Spinal cord (tissue), 10 donors: ENCODE results near the gene TMEM258. TPM values are rescaled to one million over a fixed set of nuclear protein-coding genes. Genes with fewer than 3 reads are reported as not detected.
A peak's percentile ranks its signal among the peaks of the same experiment; 100 is the strongest.

ENCODE experiments used
- DNase-seq, 6 donors: peaks; one replicate each; pipeline versions ENCODE4 v3.0.0 to v3.0.0-alpha.2; 2013 to 2015; ENCODE audit warnings: low spot score in 6 of 6, low read depth in 4 of 6
- H3K27ac ChIP-seq: one replicate; pipeline ENCODE4 v1.5.1; 2013; ENCODE audit warnings: low read depth, low read length, control low read depth
- H3K27me3 ChIP-seq: one replicate; pipeline ENCODE4 v1.6.1; 2013; ENCODE audit warnings: low read length; ENCODE audit not compliant: control insufficient read depth, insufficient read depth
- H3K36me3 ChIP-seq: one replicate; pipeline ENCODE4 v1.6.1; 2013; ENCODE audit warnings: low read length; ENCODE audit not compliant: control insufficient read depth, insufficient read depth
- H3K4me1 ChIP-seq: one replicate; pipeline ENCODE4 v1.6.1; 2013; ENCODE audit warnings: low read length; ENCODE audit not compliant: control insufficient read depth, insufficient read depth
- H3K4me3 ChIP-seq: one replicate; pipeline ENCODE4 v1.5.1; 2013; ENCODE audit warnings: low read depth, low read length, control low read depth
- H3K9me3 ChIP-seq: one replicate; pipeline ENCODE4 v1.6.1; 2013; ENCODE audit warnings: low read length; ENCODE audit not compliant: control insufficient read depth, insufficient read depth
- WGBS: methylation state at CpG from one replicate; pipeline ENCODE4 v1.1.5; 2013; ENCODE audit warnings: missing lambda C conversion rate; ENCODE audit not compliant: insufficient coverage; 5-methylcytosine and 5-hydroxymethylcytosine counted together
- polyA plus RNA-seq, 2 donors: library from polyadenylated mRNA; unstranded; fragments of 120-200 nt; gene quantifications; one replicate each; pipeline ENCODE4 v1.2.1, GENCODE V29; 2013; ENCODE audit not compliant: insufficient read length in 2 of 2
- total RNA-seq, 2 donors: library from RNA; depleted of rRNA in 1 of 2; stranded (reverse); fragments of 120-200 nt in 1 of 2; fragments of >200 nt in 1 of 2; gene quantifications; one replicate each; pipeline versions ENCODE4 v1.2.3 to v1.2.4, GENCODE V29; 2013 to 2014
- donor health status: healthy.

Gene TMEM258
- total and polyA plus RNA-seq, 4 donors: 102 to 181 (median 157) TPM

DNA sequence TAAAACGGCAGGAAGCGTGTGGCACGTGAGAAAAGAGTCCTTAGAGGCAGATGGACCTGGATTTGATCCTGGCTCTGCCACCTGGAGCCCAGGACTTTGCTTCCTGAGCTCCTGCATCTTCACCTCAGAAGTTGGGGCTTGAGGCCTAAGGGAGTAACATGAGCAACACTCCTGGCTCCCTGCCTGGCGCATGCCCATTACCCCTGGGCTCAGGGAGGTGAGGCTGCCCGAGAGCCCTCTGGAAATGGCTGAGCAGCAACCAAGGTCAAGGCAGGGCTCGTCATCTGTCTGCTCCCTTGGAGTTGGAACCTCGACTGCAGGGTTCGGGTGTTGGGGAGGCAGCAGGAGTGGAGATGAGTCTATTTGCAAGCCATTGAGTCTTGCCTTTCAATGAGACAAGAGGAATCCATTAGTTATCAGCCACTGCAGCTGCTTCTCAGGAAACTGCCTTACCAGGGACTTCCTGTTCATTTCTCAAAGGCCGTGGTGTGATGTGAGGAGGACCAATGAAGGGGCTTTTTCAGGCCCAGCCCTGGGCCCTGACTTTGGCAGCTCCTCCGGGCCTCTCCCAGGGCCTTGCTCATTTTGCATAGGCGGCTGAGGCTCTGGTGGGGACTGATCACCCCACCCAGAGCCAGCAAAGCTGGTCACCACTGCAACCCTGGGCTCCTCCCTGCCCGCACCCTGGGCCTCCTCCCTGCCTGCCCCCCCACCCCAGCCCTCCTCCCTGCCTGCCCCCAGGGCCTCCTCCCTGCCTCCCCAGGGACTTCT, 42.1 kb upstream of the TMEM258 start:
- Histone ChIP-seq H3K4me1 (peaks cover 59% of the 10 kb centered on the region), H3K4me3 (no peak overlapping the region), H3K36me3 (peaks cover 45% of the 10 kb centered on the region), H3K9me3 (no peaks in the 10 kb centered on the region), H3K27ac (peak overlapping the region; percentile 88), H3K27me3 (no peaks in the 10 kb centered on the region)
- 27% methylated on average over 12 of the region's 12 CpGs for WGBS
- peak in 2 of 6 donors; percentile 77 to 81 for DNase-seq

DNA sequence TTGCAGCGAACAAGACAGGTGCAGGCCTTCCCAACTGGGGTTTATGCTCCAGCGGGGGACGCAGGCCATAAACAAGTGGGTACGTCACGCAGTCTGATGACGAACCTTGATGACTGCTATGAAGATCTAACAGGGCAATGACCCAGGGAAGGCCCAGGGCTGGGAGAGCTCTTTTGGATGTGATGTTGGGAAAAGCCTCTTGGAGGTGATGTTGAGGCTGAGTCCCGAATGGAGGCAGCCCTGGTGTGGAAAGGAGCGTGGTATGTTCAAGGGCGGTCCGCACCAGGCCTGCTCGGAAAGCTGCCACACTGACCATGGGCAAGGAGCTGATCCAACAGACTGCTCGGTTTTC, 41.5 kb upstream of the TMEM258 start:
- 73% methylated on average over 12 of the region's 12 CpGs for WGBS
- no peaks in the 10 kb centered on the region for H3K27me3 ChIP-seq
- H3K36me3 ChIP-seq: peaks cover 41% of the 10 kb centered on the region
- peaks cover 64% of the 10 kb centered on the region for H3K4me1 ChIP-seq
- no peaks in the 10 kb centered on the region for H3K9me3 ChIP-seq
- peak overlapping the region; percentile 88 for H3K27ac ChIP-seq
- no peak overlapping the region for H3K4me3 ChIP-seq
- no peak for DNase-seq

DNA sequence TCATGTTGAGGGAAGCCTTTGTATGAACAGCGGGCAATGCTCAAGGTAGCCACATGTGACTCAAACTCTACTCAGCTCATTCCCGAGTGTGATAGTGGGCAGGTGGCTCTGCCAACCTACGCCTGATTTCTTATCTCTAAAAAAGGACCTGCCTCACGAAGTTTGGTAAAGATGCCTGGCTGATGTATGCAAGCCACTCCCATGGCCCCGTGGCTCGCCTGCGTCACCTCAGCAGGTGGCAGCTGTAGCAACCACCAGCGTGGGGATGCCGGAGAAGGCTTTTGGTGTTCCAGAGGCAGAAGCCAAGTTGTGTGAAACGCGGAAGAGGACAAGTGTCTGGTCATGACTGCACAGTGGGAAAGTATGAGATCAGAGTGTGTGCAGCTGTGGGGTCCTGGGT, 41.1 kb upstream of the TMEM258 start:
- DNase-seq: no peak
- no peaks in the 10 kb centered on the region for H3K9me3 ChIP-seq
- H3K27ac ChIP-seq: peak overlapping the region; percentile 88
- peaks cover 39% of the 10 kb centered on the region for H3K36me3 ChIP-seq
- WGBS: 65% methylated on average over 10 of the region's 11 CpGs
- H3K4me1 ChIP-seq: peaks cover 68% of the 10 kb centered on the region
- H3K4me3 ChIP-seq: no peak overlapping the region
- no peaks in the 10 kb centered on the region for H3K27me3 ChIP-seq

DNA sequence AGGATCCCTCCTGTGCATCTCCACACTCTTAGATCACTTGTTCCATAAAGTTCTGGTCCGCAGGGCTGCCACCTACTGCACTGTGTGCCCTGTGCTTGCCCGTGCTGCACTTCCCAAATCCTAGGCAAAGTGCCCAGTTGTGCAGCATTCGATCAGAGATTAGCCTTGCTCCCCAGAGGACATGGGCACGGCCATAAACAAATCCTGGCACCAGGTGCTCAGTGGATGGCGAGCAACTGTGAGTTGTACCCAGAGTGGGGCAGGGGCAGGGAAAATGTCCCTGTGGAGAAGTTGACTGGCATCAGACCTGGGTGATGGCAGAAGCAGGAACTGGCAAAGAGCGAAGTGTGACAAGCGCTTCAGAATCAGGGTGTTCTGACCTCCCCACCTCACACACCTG, 40.4 kb upstream of the TMEM258 start:
- H3K27ac ChIP-seq: peak overlapping the region; percentile 88
- H3K4me1 ChIP-seq: peaks cover 70% of the 10 kb centered on the region
- H3K4me3 ChIP-seq: no peak overlapping the region
- H3K9me3 ChIP-seq: no peaks in the 10 kb centered on the region
- H3K36me3 ChIP-seq: peaks cover 32% of the 10 kb centered on the region
- no peak for DNase-seq
- 42% methylated on average over 5 of the region's 7 CpGs for WGBS
- H3K27me3 ChIP-seq: no peaks in the 10 kb centered on the region

DNA sequence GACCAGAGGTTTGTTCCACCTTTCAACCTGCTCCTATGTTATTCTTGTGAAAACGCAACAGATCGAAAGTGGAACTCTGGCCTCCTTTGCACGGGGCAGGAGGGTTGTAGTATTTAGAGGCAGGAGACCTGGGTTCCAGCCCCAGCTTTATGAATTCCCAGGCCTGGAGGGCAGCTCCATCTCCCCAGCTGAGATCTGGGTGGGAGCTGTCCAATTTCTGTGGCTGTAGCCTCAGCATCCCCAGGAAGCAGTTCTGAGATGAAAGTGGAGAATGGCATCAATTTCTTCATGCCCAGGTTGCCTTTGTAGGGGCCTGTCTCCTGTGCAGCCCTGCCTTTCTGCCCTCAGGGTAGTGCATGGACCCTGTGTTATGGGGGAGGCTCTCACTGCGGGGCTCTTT, 39.8 kb upstream of the TMEM258 start:
- Histone ChIP-seq H3K27ac (no peak overlapping the region), H3K27me3 (no peaks in the 10 kb centered on the region), H3K4me3 (no peak overlapping the region), H3K36me3 (peaks cover 27% of the 10 kb centered on the region), H3K9me3 (no peaks in the 10 kb centered on the region), H3K4me1 (peaks cover 69% of the 10 kb centered on the region)
- no peak for DNase-seq
- WGBS: 78% methylated on average over 3 of the region's 4 CpGs

DNA sequence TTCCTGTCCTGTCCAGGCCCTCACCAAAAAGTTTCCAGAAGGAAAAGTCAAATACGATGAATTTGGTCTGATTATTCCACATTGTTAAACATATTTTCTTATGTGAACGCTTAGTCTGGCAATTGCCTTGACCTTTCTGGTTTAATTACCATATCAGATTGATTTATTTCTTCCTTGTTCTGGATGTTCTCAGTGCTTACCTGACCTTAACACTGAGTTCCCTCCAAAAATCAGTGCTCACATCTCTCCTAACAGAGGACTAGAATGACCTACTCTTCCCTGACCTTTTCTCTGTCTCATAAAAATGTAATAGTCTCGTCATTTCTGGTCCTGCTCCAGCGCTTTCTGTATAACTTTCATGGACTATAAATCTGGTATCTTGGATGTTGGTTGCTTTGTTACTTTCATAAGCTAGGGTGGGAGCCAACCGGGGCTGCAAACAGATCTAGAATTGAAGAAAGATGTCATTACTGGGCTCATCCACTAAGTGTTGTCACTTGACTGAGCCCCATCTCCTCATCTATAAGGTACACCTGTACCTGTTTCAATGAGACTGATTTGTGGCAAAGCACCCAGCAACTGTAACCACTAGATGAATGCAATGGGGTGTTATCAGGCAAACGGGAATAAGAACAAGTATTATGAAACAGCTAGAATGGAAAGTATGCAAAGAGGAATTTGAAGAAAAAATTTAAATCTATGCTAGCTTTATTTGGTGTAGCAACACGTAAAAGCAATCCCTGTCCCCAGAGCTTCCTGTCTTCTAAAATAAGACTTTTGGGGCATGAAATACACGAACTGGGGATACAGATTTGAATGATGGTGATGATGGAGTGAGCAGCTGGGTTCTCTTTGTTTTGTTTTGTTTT, 38.1 kb upstream of the TMEM258 start:
- 23% methylated on average over 3 of the region's 8 CpGs for WGBS
- peaks cover 80% of the 10 kb centered on the region for H3K4me1 ChIP-seq
- peak overlapping the region; percentile 98 for H3K27ac ChIP-seq
- H3K4me3 ChIP-seq: peak overlapping the region; percentile 97
- H3K36me3 ChIP-seq: peaks cover 25% of the 10 kb centered on the region
- no peaks in the 10 kb centered on the region for H3K27me3 ChIP-seq
- DNase-seq: no peak
- H3K9me3 ChIP-seq: no peaks in the 10 kb centered on the region

DNA sequence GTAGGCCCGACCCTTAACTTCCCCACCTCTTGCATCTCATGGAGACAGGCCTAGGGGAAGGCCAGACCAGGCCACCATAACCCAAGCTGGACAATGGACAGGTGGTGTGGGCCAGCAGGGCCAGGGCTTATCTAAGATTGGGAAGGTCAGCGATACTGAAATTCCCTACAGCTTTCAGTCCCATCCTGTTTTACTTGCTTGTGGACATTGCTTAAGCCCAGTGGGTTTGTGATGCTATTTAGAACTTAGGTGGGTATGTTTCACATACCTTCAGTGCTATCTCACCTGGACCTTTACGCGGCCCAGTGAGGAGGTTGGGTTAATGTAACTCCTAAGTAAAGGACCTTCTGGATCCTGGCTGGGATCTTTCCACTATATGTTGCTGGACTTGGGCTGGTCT, 37.4 kb upstream of the TMEM258 start:
- peak overlapping the region; percentile 98 for H3K27ac ChIP-seq
- WGBS: no CpG with 5 or more reads among the region's 4 CpGs
- no peaks in the 10 kb centered on the region for H3K9me3 ChIP-seq
- no peaks in the 10 kb centered on the region for H3K27me3 ChIP-seq
- H3K4me3 ChIP-seq: peak overlapping the region; percentile 97
- no peak for DNase-seq
- H3K4me1 ChIP-seq: peaks cover 73% of the 10 kb centered on the region
- H3K36me3 ChIP-seq: peaks cover 25% of the 10 kb centered on the region

DNA sequence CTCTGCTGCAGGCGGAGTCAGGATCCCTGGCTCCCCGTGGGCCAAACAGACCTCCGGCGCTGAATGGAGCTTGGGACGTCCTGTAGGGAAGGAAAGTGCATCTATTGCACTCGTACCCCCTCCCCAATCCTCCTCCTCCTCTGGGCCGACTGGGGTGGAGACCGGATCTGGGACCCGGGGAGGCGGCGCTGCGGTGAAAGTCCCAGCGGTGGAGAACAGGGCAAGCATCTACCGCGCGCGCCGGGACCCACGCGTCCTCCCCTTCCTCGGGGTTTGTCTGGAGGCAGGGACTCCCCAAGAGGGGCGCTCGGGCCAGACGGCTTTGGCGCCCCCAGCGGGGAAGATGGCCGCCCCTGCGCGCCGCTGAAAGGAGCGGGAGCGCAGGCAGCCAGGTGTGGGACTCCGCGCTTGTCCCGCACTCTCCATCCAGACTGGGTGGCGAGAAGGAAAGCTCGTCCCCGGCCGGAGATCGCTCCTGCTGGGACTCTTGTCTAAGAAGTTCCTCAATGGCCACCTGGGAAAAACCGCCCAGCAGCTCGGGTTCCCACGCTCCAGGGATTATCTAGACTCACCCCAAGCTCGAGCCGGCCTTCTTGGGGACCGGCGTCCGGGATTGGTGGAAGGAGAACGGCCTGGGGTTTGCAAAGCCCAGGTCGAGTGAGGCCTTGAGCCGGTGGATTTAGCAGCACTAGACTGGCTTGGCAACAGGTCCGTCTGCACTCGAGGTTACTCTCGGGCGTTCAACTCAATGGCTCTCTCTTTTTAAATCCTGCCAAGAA, 36.4 kb upstream of the TMEM258 start:
- no peaks in the 10 kb centered on the region for H3K9me3 ChIP-seq
- H3K27ac ChIP-seq: peak overlapping the region; percentile 98
- peaks cover 19% of the 10 kb centered on the region for H3K36me3 ChIP-seq
- peaks cover 63% of the 10 kb centered on the region for H3K4me1 ChIP-seq
- peak in 2 of 6 donors; percentile 83 to 84 for DNase-seq
- WGBS: 0% methylated on average over 50 of the region's 55 CpGs
- no peaks in the 10 kb centered on the region for H3K27me3 ChIP-seq
- H3K4me3 ChIP-seq: peak overlapping the region; percentile 97

DNA sequence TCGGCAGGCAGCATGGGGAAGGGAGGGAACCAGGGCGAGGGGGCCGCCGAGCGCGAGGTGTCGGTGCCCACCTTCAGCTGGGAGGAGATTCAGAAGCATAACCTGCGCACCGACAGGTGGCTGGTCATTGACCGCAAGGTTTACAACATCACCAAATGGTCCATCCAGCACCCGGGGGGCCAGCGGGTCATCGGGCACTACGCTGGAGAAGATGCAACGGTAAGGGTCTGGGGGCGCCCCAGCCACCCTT, 35.9 kb upstream of the TMEM258 start:
- no peaks in the 10 kb centered on the region for H3K27me3 ChIP-seq
- no peak for DNase-seq
- peaks cover 58% of the 10 kb centered on the region for H3K4me1 ChIP-seq
- no peaks in the 10 kb centered on the region for H3K9me3 ChIP-seq
- H3K4me3 ChIP-seq: peak overlapping the region; percentile 97
- H3K27ac ChIP-seq: peak overlapping the region; percentile 98
- peaks cover 15% of the 10 kb centered on the region for H3K36me3 ChIP-seq
- under 1% methylated on average over 16 of the region's 16 CpGs for WGBS
